IPS-15b (cell line): Measurements from ENCODE around the gene NR3C2.

Experiments used
- H3K27me3 ChIP-seq: one replicate; pipeline ENCODE4 v1.6.1; 2013; ENCODE audit warnings: low read length; ENCODE audit not compliant: control insufficient read depth, insufficient read depth
- H3K36me3 ChIP-seq: one replicate; pipeline ENCODE4 v1.6.1; 2013; ENCODE audit warnings: low read length; ENCODE audit not compliant: control insufficient read depth, insufficient read depth
- H3K4me1 ChIP-seq: one replicate; pipeline ENCODE4 v1.6.1; 2013; ENCODE audit warnings: mild to moderate bottlenecking, low read length; ENCODE audit not compliant: control insufficient read depth, insufficient read depth
- H3K4me3 ChIP-seq: one replicate; pipeline ENCODE4 v1.5.1; 2013; ENCODE audit warnings: low read depth, low read length
- H3K9ac ChIP-seq: one replicate; pipeline ENCODE4 v1.6.1; 2013; ENCODE audit warnings: low read depth, mild to moderate bottlenecking, low read length
- H3K9me3 ChIP-seq: one replicate; pipeline ENCODE4 v1.6.1; 2013; ENCODE audit warnings: mild to moderate bottlenecking, low read length; ENCODE audit not compliant: control insufficient read depth, insufficient read depth

Gene NR3C2

DNA sequence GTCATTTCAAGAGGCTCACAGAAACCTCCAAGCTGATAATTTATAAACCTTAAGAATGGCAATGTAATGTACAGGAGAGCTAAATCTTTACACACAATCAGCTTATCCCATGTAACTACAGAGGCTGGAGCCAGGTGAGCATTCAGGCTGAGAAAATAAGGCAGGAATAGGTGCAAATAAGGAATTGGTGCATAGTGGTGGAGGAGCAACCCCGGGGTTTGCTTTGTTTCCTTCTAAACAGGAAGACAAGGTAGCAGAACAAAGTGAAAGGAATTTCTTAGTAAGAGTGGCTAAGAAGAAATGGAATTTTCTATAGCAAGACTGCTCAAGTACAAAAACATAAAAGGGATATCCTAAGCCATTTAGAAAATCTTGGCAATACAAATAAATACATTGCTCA is 82.4 kb downstream of the NR3C2 start:
- no peaks in the 10 kb centered on the region for H3K9me3 ChIP-seq
- no peak overlapping the region for H3K4me3 ChIP-seq
- H3K27me3 ChIP-seq, result no peaks in the 10 kb centered on the region
- no peaks in the 10 kb centered on the region for H3K4me1 ChIP-seq
- H3K9ac ChIP-seq, result no peak overlapping the region
- no peaks in the 10 kb centered on the region for H3K36me3 ChIP-seq

DNA sequence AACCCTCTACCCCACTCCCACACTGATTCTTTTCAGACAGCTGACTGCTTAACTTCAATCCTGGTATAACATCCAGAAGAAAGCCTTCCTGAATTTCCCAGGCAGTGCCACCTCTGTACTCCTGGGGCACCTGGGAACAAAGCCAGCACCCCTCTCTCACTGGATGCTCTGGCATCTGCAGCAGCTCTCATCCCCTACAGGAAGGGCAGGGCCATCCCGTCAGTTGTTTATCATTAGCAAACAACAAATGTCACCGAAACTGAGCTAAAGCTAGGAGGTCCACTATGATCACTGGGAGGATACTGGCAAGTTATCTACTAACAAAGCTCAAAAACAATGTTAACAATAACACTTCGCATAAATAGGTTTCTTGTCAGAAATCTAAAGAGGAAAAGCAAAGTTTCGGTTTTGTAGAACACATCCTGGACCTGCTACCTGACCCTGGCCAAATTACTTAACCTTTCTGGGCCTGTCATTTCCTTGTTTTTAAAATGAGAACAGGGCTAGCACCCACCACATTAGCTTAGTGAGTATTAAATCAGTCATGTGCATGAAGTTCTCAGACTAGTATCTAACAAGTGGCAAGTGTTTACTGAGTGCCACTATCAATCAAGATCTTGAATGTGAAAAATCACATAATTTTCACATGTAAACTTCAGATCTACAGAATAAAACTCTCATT is 86.6 kb downstream of the NR3C2 start:
- Histone ChIP-seq H3K4me3 (no peak overlapping the region), H3K27me3 (no peaks in the 10 kb centered on the region), H3K9me3 (no peaks in the 10 kb centered on the region), H3K4me1 (no peaks in the 10 kb centered on the region), H3K9ac (no peak overlapping the region), H3K36me3 (no peaks in the 10 kb centered on the region)

DNA sequence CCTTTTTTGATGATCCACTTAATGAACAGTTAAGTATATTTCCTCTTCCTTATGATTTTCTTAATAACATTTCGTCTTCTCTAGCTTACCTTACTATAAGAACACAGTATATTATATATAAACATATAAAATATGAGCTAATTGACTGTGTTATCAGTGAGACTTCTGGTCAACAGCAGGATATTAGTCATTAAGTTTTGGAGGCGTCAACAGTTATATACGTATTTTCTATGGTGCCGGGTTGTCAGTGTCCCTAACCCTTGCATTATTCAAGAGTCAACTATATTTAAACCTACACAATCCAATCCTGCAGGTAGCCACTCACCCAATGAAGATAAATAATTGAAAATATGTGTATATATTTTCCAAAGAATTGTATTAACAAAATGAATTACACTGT is 88.0 kb downstream of the NR3C2 start:
- Histone ChIP-seq H3K27me3 (no peaks in the 10 kb centered on the region), H3K9ac (no peak overlapping the region), H3K9me3 (no peaks in the 10 kb centered on the region), H3K36me3 (no peaks in the 10 kb centered on the region), H3K4me1 (no peaks in the 10 kb centered on the region), H3K4me3 (no peak overlapping the region)

DNA sequence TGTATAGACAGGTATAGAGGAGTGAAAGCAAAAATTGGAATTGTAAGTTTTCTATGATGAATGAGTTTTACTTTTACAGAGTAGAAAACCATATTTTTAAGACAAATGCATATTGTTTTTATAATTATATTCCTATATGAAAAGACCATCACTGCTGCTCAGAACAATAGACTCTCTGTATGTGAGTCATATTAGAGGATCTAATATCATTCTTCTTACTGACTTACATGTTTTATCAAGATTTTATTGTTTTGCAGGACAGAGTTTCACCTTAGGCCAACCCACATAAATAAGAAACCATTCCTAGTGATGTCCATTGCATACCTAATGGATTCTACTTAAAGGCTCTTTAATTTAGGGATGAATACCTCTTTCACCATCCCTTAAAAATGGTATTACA is 88.6 kb downstream of the NR3C2 start:
- Histone ChIP-seq H3K36me3 (no peaks in the 10 kb centered on the region), H3K9me3 (no peaks in the 10 kb centered on the region), H3K4me1 (no peaks in the 10 kb centered on the region), H3K4me3 (no peak overlapping the region), H3K27me3 (no peaks in the 10 kb centered on the region), H3K9ac (no peak overlapping the region)

DNA sequence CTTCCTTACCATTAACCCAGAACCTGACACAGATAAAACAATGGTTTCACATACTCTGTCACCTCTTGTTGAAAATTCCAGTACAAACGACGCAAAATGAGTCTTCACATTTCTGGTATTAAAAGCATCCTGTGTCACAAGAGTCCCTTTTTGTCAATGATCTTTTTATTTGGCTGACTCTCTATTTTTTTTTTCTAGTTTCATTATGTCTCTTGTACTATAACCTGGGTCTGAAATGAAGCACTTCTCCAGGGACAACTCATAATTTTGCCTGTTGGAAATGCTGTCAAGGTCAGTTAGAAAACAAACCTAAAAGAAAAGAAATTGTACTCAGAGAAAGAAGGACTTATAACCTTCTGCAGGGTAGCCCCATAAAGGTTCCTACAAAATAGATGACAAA is 93.1 kb downstream of the NR3C2 start:
- H3K9ac ChIP-seq, result no peak overlapping the region
- H3K4me1 ChIP-seq, result no peaks in the 10 kb centered on the region
- no peaks in the 10 kb centered on the region for H3K36me3 ChIP-seq
- no peak overlapping the region for H3K4me3 ChIP-seq
- H3K9me3 ChIP-seq, result no peaks in the 10 kb centered on the region
- no peaks in the 10 kb centered on the region for H3K27me3 ChIP-seq

DNA sequence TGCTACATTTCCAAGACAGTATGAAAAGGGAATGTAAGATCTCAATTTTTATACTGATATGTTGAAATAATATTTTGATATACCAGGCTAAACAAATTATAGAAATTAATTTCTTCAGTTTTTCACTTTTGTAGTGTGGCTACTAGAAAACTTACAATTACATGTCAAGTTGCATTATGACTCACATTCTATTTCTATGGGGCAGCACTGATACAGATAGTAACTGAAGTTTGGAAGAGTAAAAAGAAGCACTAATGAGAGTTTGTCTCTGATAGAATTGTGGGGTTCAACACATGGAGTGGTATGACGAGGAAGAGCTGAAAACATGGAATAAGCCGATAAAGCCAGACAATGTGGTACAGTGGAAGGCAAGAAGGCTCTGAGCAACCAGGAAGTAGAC is 95.6 kb downstream of the NR3C2 start:
- no peak overlapping the region for H3K9ac ChIP-seq
- no peaks in the 10 kb centered on the region for H3K9me3 ChIP-seq
- H3K36me3 ChIP-seq, result no peaks in the 10 kb centered on the region
- no peaks in the 10 kb centered on the region for H3K4me1 ChIP-seq
- H3K4me3 ChIP-seq, result no peak overlapping the region
- no peaks in the 10 kb centered on the region for H3K27me3 ChIP-seq

DNA sequence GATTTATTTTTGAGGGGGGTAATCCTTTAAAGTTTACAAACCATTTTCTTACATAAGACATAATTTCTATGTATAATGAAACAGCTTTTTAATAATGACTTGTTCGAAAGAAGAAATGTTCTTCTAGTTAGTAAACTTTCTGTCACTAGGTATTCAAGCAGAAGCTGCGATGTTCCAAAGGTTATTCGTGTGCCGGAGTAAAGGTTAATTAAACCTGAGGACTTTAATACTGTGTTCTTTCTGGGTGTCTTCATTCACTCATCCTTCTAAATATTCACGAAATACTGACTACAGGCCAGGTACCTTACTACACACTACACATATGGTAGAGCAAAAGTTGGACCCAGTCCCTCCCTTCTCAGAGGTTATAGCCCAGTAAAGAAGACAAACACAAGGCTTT is 96.7 kb downstream of the NR3C2 start:
- Histone ChIP-seq H3K9ac (no peak overlapping the region), H3K4me3 (no peak overlapping the region), H3K27me3 (no peaks in the 10 kb centered on the region), H3K9me3 (no peaks in the 10 kb centered on the region), H3K4me1 (no peaks in the 10 kb centered on the region), H3K36me3 (no peaks in the 10 kb centered on the region)

DNA sequence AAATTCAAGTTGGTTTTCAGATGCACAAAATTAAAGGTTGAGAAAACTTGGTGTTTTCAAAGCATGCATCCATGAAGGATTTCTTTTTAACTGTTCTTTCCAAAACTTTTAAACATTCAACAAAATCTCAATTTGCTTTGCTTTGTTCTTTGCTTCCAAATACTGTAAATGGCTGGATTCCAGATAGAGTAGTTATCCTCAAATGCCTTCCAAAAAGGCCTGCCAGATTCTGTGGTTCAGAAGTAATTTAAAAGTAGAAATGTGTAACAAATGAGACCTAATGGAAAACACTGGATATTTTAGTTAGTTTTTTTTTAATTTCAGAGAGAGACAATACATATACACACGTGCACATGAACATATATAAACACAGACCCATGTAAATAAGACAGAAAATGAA is 97.3 kb downstream of the NR3C2 start:
- Histone ChIP-seq H3K27me3 (no peaks in the 10 kb centered on the region), H3K36me3 (no peaks in the 10 kb centered on the region), H3K9ac (no peak overlapping the region), H3K4me3 (no peak overlapping the region), H3K4me1 (no peaks in the 10 kb centered on the region), H3K9me3 (no peaks in the 10 kb centered on the region)

DNA sequence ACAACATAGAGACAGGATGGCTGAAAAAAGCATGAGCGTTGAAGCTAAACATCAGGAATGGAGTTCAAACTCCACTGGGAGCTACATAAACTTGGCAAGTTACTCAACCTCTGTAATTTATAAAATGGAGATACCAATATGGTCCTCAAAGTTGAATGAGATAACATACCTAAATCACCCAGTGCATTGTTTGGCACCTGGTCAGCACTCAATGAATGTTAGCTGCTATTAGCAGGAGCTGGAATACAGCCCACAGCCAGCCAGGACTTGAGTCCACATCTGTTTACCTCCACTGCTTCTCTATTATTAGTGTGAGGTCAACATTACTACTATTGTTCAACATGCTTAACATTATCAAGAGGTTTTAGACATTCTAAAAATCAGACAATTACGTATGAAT is 97.9 kb downstream of the NR3C2 start:
- Histone ChIP-seq H3K9me3 (no peaks in the 10 kb centered on the region), H3K4me3 (no peak overlapping the region), H3K27me3 (no peaks in the 10 kb centered on the region), H3K9ac (no peak overlapping the region), H3K4me1 (no peaks in the 10 kb centered on the region), H3K36me3 (no peaks in the 10 kb centered on the region)

DNA sequence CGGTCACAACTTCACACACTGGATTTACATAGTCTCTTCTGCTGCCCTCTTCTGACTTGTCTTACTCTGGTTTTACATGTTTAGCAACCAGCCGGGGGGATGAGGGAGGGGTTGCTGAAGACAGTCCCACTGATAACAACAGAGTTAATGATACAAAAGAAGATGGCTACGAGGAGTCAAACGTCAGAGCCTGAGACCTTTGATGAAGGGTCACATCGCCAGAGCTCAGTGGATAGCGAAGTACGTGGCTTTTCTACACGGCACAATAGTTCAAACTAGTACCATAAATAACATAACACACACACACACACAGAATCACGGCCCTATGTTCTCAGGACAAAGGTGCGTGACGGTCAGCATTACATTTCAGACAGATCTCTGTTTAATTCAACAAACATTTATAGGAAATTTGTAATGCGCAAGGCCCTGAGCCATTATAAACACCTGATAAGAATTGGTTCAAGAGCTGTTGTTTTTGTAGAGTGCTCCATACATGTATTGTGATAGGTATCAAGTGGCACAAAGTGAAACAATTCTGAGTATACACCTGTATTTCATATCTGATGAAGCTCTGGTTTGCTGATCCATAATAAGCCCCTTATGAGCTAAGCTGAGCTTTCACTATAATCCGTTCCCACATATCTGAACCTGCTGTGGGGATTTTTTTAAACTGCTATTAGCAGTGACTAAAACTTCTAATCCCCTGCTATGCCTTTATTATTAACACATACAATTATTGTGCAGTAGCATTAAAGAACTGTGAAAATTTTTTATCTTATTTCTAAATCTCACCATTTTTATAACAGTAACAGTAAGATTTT is 100.0 kb downstream of the NR3C2 start:
- no peaks in the 10 kb centered on the region for H3K9me3 ChIP-seq
- H3K9ac ChIP-seq, result no peak overlapping the region
- H3K27me3 ChIP-seq, result no peaks in the 10 kb centered on the region
- H3K4me1 ChIP-seq, result no peaks in the 10 kb centered on the region
- no peak overlapping the region for H3K4me3 ChIP-seq
- H3K36me3 ChIP-seq, result no peaks in the 10 kb centered on the region

DNA sequence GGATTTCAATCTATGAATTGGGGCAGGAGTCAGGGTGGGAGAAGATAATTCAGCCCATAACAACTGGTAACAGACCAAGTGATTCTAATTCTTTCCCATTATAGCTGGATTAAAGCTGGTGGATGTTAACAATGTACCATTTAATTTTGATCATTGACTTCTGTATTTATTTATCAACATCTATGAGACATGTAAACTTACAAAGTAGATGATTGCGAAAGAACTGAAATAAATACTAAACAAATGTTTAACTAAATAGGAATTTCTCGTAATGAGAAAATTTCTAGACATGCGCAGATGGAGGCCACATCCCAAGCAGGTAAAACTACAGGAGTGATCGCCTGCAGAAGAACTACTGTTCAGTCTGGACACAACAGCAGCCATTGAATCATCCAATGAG is 107.1 kb downstream of the NR3C2 start:
- Histone ChIP-seq H3K9ac (no peak overlapping the region), H3K36me3 (no peaks in the 10 kb centered on the region), H3K4me3 (no peak overlapping the region), H3K4me1 (peaks cover 5% of the 10 kb centered on the region), H3K9me3 (no peaks in the 10 kb centered on the region), H3K27me3 (no peaks in the 10 kb centered on the region)

DNA sequence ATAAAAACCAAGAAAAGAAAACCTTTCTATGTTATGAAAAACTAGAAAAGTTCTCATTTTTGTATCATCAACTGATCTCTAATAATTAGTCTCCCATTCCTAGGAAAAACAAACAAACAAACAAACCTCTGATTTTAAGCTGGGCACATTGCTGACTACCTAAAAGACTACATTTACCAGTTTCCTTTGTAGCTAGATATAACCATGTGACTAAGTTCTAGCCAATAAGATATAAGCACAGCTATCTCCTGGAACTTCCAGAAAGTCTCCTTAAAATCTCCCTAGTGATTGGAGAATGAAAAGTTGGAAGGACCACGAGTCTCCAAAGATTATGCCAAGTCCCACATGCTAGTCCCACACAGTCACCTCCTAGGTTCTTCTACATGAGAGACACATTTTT is 108.9 kb downstream of the NR3C2 start:
- no peaks in the 10 kb centered on the region for H3K27me3 ChIP-seq
- no peaks in the 10 kb centered on the region for H3K9me3 ChIP-seq
- H3K9ac ChIP-seq, result no peak overlapping the region
- no peaks in the 10 kb centered on the region for H3K36me3 ChIP-seq
- H3K4me1 ChIP-seq, result peaks cover 5% of the 10 kb centered on the region
- no peak overlapping the region for H3K4me3 ChIP-seq
